ENCODE results near the gene PTPRN2. TPM values are rescaled to one million over a fixed set of nuclear protein-coding genes. Genes with fewer than 3 reads are reported as not detected.

The PTPRN2 gene
- total and polyA plus RNA-seq, 2 donors (not counting 3 experiments of a cell fraction or from before 2014, with no cell fraction given) = 0.62 to 0.88 TPM

GRCh38 chr7:158408318-158408920 is 179.2 kb downstream of the PTPRN2 start:
- TF ChIP-seq GATA2 (IDR thresholded peaks at IDR 0.05; ENCODE audit: insufficient read depth, insufficient read length, low read depth, low read length) (no peak), POLR2A (IDR thresholded peaks at IDR 0.05; ENCODE audit: low read depth, low read length) (no peak), POLR2AphosphoS5 (IDR thresholded peaks at IDR 0.05; ENCODE audit: insufficient read depth, low read depth, low read length) (no peak), MYC (IDR thresholded peaks at IDR 0.05; ENCODE audit: low read depth, low read length) (no peak), JUN (IDR thresholded peaks at IDR 0.05; ENCODE audit: borderline replicate concordance, insufficient read depth, insufficient read length, low read depth) (no peak), EZH2 (IDR thresholded peaks at IDR 0.05; ENCODE audit: borderline replicate concordance, low read depth, low read length, severe bottlenecking) (no peak), FOS (IDR thresholded peaks at IDR 0.05; ENCODE audit: borderline replicate concordance, insufficient read depth, low read length) (no peak)
- TF ChIP-seq, protein P1, sequence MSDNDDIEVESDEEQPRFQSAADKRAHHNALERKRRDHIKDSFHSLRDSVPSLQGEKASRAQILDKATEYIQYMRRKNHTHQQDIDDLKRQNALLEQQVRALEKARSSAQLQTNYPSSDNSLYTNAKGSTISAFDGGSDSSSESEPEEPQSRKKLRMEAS (IDR thresholded peaks at IDR 0.05; ENCODE audit: insufficient read depth, insufficient read length) = no peak
- TF ChIP-seq, protein P2, sequence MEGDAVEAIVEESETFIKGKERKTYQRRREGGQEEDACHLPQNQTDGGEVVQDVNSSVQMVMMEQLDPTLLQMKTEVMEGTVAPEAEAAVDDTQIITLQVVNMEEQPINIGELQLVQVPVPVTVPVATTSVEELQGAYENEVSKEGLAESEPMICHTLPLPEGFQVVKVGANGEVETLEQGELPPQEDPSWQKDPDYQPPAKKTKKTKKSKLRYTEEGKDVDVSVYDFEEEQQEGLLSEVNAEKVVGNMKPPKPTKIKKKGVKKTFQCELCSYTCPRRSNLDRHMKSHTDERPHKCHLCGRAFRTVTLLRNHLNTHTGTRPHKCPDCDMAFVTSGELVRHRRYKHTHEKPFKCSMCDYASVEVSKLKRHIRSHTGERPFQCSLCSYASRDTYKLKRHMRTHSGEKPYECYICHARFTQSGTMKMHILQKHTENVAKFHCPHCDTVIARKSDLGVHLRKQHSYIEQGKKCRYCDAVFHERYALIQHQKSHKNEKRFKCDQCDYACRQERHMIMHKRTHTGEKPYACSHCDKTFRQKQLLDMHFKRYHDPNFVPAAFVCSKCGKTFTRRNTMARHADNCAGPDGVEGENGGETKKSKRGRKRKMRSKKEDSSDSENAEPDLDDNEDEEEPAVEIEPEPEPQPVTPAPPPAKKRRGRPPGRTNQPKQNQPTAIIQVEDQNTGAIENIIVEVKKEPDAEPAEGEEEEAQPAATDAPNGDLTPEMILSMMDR (IDR thresholded peaks at IDR 0.05; ENCODE audit: extremely low read depth in 1 of 2, insufficient read depth in 1 of 2, low read depth in 1 of 2, low read length in 2 of 2) = no peak
- H3K4me3 ChIP-seq (replicated peaks in 1 of 3; ENCODE audit: insufficient read depth in 1 of 3, low read depth in 1 of 3, low read length in 3 of 3) = no peak overlapping the region
- ChIA-PET CTCF (interaction anchor here (1.6 kb wide), 1 partner anchor 11 kb away, joined by 3 read pairs; no protein-coding TSS in a partner anchor), POLR2A (no interaction called here)
- no peak overlapping the region for H3K4me2 ChIP-seq (ENCODE audit: insufficient read depth, low read length)
- H3K27ac ChIP-seq (ENCODE audit: insufficient read depth, low read depth, low read length) = no peak overlapping the region
- peaks cover 13% of the 10 kb centered on the region for H3K9me3 ChIP-seq (replicated peaks; ENCODE audit: control insufficient read depth, insufficient read depth, low read length)
- dilution Hi-C loops (cut with MboI; ENCODE audit: extremely low pct_ligation_motif_present, low sequenced_read_pairs) = no loop called here
- no peaks in the 10 kb centered on the region for H4K20me1 ChIP-seq (replicated peaks; ENCODE audit: control insufficient read depth, extremely low read depth, insufficient read depth, low read length)
- no TSS peak for BruUV-seq (replicated peaks)
- H3K36me3 ChIP-seq (ENCODE audit: control insufficient read depth in 2 of 2, extremely low read depth in 1 of 2, insufficient read depth in 2 of 2, low read length in 2 of 2) = no peaks in the 10 kb centered on the region
- no peaks in the 10 kb centered on the region for H3K9me1 ChIP-seq (replicated peaks; ENCODE audit: control insufficient read depth, extremely low read depth, insufficient read depth, low read length)
- H2AFZ ChIP-seq (ENCODE audit: low read depth, low read length) = no peak overlapping the region
- H3K79me2 ChIP-seq (ENCODE audit: control insufficient read depth, insufficient read depth, low read length) = no peaks in the 10 kb centered on the region
- H3K4me1 ChIP-seq (ENCODE audit: control insufficient read depth, extremely low read depth, insufficient read depth, low read length) = no peaks in the 10 kb centered on the region
- no peak for FAIRE-seq
- DNase-seq (ENCODE audit: low read depth, low spot score) = no peak
- H3K27me3 ChIP-seq (ENCODE audit: control insufficient read depth in 2 of 2, insufficient read depth in 2 of 2, low read length in 2 of 2) = no peaks in the 10 kb centered on the region
- intact Hi-C loops (cut with micrococcal nuclease) = no loop called here
- no peak overlapping the region for H3K9ac ChIP-seq (replicated peaks; ENCODE audit: extremely low read depth, insufficient read depth, low read length)

All from endothelial cell of umbilical vein (primary cell).